Stimulated activated CD8-positive, alpha-beta memory T cell treated with anti-CD3 and anti-CD28 coated beads, Interleukin-15, amount 100 ng/mL, for 4 hours (primary cell): ENCODE measurements around the gene FAM131A.

Experiments
- DNase-seq, 2 donors: peaks; one replicate each; pipeline ENCODE4 v3.0.0-alpha.2; 2020; ENCODE audit warnings: low read depth in 2 of 2

The FAM131A gene

GRCh38 chr3:184316792-184317191, 20.6 kb upstream of the FAM131A start:
- DNase-seq, result no peak

GRCh38 chr3:184317201-184317600, 20.2 kb upstream of the FAM131A start:
- DNase-seq, result no peak

GRCh38 chr3:184320104-184320445, 17.3 kb upstream of the FAM131A start:
- peak in 1 of 2 donors; percentile 41 for DNase-seq

GRCh38 chr3:184321666-184322065, 15.7 kb upstream of the FAM131A start:
- DNase-seq, result no peak

GRCh38 chr3:184322731-184323487, 14.5 kb upstream of the FAM131A start:
- no peak for DNase-seq

- DNase-seq, result no peak
Measured at GRCh38 chr3:184323696-184324095, 13.7 kb upstream of the FAM131A start.

GRCh38 chr3:184325269-184325668, 12.1 kb upstream of the FAM131A start:
- no peak for DNase-seq

GRCh38 chr3:184325715-184326369, 11.6 kb upstream of the FAM131A start:
- peak in 1 of 2 donors; percentile 33 for DNase-seq

GRCh38 chr3:184327171-184327570, 10.2 kb upstream of the FAM131A start:
- no peak for DNase-seq

- DNase-seq, result no peak
Measured at GRCh38 chr3:184328516-184328915, 8.9 kb upstream of the FAM131A start.

GRCh38 chr3:184332370-184333090, 4.9 kb upstream of the FAM131A start:
- DNase-seq, result no peak

- no peak for DNase-seq
Measured at GRCh38 chr3:184333190-184333589, 4.2 kb upstream of the FAM131A start.

GRCh38 chr3:184333700-184334099, 3.7 kb upstream of the FAM131A start:
- DNase-seq, result no peak

- DNase-seq, result peak in 1 of 2 donors; percentile 31
Measured at GRCh38 chr3:184334470-184335158, 2.8 kb upstream of the FAM131A start.

- DNase-seq, result no peak
Measured at GRCh38 chr3:184335291-184335660, 2.1 kb upstream of the FAM131A start.

GRCh38 chr3:184335661-184336546, 1.5 kb upstream of the FAM131A start:
- DNase-seq, result peak; percentile 71 to 75

- no peak for DNase-seq
Measured at GRCh38 chr3:184336547-184337398, 627 bp upstream of the FAM131A start.

GRCh38 chr3:184337981-184338380, 581 bp downstream of the FAM131A start:
- no peak for DNase-seq

GRCh38 chr3:184338511-184338945, 1.1 kb downstream of the FAM131A start:
- no peak for DNase-seq

GRCh38 chr3:184339001-184339400, 1.6 kb downstream of the FAM131A start:
- DNase-seq, result no peak
